ENCODE measurements around the gene FNIP2.

FNIP2 gene

DNA sequence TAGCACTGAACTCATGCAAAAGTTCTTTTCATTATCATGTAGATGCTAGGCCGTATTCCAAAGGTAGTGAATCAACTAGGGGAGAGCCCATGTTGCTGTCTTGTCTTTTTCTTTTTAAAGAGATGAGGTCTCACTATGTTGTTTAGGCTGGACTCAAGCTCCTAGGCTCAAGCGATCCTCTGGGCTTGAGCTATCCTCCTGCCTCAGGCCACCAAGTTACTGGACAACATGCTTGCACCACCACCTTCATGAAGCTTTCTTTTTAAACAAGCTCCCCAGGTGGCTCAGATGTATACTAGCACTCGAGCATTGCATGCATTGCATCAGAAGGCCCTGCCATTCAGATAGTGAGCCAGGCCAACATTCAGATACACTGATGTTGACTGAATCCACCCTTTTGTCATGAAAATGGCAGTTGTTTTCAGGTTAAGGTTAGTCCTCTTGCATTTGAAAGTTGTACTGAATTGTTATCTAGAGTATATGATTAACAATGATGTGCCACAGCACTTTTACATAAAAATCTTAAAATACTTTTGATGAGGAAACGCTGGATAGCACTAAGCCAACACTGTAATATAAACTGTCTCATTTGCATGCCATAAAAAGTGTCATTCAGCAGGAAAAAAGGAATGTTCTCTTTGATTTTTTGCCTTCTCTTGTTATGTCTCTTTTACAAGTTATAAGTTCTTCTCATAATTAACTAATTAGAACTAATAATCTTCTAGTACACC lies 76.7 kb downstream of the FNIP2 start:
- DNase-seq = no peak

DNA sequence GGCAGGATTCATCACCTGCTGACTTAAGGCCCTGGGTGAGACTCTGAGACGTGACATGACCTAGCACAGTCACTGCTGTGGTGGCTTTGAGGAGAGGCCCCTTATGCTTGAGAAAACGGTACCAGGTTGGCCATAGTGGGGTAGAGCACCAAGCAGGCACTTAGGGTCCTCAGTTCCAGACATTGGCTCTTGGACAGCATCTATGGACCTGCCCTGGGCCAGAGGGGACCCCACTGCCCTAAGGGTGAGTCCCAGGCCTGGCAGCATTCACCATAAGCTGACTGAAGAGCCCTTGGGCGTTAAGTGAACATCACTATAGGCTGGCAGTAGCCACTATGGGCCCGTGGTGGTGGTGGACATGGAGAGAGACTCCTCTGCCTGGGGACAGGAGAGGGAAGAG lies 78.7 kb downstream of the FNIP2 start:
- DNase-seq = no peak

DNA sequence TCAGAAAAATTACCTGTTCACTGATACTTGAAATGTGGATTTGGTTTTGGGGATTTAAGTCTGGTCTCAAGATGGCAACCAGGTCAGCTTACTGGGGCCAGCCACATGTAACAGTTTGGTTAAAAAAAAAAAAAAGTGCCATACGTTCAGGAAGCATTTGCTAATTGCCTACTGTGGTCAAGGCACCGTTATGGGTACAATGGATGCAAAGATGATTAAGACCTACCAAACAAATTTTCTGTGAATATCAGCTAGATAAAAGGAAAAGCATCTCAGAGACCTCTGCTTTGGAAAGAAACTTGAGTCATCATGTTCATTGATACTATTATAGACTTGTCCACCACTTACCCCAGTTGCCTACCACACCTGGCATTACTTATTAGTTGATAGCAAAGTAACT lies 80.9 kb downstream of the FNIP2 start:
- DNase-seq = no peak

DNA sequence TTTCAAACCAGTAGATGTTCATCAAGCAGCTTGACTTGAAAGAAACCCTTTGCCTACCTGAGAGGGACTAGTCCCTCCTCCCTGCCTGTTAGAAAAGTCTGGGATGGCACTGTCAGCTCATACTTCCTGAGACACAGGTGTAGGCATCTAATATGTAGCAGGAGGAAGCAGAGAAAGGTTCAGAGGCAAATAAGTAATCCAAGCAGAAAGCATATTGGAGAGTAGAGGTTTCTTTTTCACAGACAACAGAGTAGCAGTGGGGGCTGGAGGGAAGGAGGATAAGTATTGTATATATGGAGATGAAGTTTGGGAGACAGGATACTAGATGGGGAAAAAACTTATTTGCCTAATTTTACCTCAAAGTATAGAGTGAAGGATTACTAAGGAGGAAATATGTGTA lies 81.5 kb downstream of the FNIP2 start:
- DNase-seq = no peak

DNA sequence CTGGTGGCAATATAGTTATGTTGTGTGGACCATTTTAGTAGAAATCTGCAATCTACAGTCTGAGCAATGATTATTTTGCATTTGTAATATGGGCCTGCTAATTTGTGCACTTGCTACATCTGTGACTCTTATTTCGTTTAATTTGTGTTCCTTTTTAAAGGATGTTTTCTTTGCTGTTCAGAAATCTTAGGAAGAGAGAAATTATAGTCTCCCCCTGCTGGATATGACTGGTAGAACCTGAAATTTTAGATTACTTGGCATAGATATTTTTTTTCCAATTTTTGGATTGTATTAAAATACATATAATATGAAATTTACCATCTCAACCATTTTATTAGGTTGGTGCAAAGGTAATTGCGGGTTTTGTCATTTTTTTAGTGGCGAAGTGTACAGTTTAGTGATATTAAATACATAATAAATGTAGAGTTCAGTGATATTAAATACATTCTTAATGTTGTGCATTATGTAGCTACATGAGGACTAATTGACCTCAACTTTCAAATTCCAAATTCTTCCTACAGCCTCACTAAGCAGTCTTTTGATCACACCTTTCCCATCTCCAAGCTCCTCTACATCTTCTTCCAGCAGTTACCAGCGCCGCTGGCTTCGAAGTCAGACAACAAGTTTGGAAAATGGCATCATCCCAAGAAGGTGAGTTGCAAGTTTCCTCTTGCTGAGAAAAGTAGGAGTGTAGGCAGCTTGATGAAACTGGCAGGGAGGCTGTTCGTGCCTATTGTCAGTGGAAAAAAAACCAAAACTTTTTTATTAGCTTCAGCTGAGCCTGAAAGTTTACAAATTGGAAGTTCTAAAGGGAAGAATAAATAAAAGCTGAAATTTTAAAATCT lies 82.2 kb downstream of the FNIP2 start:
- DNase-seq = no peak

DNA sequence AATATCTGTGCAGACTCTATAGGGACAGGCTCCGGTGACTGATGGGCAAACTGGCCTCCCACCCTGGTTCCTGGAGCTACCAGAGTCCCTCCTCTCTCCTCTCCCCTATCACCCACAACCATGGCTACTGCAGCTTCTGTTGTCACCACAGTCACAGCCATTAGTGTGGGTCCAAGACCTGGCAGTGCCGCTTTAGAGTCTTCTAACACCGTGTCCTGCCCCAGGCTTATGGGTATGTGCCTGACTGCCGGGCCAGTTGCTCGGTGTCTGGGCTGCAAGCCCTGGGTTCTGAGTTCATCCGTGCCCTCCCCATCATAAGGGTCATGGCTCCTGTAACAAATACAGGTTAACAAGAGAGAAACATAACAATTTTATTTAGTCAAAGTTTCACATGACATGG lies 85.4 kb downstream of the FNIP2 start:
- DNase-seq = no peak

DNA sequence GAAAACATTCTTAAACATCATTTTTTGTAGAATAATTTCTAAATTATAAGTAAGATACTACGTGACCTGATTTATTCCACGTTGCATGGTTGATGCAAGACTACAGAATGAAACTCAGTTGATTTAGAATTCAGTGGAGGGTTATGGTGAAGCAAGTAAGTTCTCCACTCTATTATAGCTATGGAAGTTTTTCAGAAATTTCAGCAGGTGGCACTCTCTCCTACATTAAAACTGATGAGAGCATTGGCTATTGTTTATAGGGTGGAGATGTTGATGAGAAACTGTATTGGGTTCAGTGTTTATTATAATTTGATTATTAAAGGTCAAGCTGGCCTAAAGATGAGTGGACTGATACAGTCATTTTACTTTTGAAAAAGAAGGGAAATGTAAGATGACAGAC lies 88.0 kb downstream of the FNIP2 start:
- DNase-seq = no peak

DNA sequence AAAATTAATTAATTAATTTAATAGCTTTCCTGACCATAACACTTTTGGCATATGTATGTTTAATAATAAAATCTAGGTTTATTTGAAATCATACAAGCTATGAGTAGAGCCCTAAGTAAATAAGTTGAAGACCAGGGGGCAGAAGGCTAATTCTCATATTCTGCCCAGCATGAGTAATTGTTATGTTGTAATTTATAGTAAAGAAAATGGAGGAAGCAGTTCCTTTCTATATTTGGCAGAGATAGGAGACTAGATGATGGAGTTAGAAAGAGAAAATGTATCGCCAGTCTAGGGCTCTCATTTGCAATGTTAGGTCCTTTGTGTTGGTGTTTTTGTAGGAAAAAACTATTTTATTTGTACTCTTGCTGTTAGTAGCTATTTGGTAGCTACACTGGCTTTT lies 89.1 kb downstream of the FNIP2 start:
- DNase-seq = no peak

DNA sequence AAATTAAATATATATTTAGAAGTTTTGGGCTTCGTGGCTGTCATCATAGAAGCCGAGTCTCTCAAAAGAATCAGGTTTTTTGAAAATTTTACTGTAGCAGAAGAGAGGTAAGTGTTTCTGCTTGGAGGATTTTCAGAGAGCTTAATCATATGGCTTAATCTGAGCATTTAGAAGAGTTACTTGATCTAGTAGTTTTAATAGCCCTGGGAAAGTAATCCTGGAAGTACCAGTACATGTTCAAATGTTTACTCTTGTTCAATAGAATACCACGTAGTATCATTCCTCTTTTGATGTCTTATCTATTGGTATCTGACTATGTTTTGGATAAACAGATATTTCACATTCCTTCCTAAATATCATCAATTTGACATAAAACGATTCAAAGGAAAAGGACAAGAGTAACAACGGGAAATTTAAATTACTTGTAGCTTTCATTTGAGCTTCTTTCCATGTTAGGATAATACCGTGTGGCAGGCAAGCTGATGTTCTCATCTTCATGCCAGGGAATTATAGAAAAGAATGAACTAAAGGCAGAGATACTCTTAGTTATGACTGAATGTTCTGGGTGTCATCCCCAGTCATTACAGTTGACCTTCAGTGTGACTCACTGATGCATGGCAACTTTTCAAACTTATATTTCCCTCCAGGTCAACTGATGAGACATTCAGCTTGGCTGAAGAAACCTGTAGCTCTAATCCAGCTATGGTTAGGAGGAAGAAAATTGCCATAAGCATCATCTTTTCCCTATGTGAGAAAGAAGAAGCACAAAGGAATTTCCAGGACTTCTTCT lies 89.8 kb downstream of the FNIP2 start:
- no peak for DNase-seq

DNA sequence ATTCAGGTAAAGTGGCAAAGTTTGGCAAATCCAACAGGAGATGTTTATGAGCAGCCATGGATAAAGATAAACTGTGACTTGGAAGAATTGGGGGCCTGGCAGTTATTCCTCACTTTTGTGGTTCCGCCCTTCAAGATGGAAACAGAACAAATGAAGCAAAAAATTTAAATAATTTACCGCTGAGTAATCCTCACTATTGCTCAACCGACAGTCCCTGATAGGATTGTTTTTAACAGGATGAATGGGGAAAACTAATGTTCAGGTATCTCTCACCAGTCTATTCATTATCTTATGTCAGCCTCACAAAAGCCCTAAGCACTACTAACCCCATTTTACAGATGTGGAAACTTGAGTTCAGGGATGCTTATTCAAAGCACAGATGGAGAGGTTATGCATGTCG lies 90.8 kb downstream of the FNIP2 start:
- DNase-seq = no peak

DNA sequence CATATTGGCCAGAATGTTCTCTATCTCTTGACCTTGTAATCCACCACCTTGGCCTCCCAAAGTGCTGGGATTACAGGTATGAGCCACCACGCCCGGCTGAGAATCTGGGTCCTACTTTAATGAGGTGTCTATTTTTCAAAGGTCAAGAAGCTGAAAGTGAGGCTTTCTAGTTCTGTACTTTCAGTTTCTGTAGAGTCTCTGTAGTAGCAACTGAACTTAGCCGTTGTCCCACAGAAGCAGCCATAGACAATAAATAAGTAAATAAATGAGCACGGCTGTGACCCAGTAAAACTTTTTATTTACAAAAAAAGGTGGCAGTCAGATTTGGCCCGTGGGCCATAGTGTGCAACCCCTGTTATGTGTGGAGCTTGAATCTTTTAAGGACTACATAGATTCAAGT lies 92.0 kb downstream of the FNIP2 start:
- no peak for DNase-seq

DNA sequence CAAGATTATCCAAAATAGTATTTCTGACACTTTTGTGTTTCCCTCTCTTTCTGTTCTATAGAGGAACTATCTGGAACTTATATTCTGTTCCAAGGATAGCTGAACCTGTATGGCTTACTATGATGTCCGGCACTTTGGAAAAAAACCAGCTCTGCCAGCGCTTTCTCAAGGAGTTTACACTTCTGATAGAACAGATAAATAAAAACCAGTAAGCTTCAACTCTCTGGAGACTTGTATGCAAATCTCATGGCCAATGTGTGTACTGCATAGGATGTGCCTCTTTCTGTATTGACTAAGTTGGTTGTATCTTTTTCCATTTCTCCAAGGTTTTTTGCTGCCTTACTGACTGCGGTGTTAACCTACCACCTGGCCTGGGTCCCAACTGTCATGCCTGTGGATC lies 92.5 kb downstream of the FNIP2 start:
- no peak for DNase-seq

DNA sequence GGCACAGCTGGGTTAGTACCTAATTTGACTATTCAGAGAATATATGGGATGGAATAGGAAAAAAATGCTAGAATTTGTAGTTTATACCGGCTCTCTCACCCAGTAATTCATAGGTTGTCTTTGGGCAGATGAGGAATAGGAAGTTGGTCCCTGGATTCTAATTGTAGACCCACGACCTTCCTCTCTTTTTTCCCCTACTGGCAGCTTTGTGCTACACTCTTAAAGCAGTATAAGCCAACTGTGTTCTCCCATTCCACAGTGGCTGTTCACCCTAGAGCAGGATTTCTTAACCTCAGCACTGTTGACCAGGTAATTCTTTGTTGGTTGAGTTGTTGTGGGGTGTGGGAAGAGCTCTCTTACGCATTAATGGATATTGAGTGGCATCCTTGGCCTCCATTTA lies 92.9 kb downstream of the FNIP2 start:
- DNase-seq = no peak

DNA sequence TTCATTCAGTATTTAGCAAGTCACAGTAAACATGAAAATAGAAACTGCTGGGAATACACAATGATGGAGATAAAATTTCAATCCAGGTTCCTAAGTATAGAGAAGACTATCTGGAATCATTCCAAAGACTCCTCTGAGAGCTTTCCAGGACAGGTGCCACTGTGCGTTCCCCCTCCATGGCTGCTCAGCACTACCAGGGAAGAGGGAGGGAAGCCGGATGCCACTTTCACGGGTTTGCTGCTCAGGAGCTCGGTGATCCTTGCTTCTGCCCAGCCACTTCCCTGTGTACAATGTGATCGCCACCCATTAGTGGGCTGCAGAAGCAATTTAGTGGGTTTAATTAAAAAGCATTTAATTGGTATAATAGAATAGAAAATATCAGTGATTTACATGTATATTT lies 94.5 kb downstream of the FNIP2 start:
- no peak for DNase-seq

DNA sequence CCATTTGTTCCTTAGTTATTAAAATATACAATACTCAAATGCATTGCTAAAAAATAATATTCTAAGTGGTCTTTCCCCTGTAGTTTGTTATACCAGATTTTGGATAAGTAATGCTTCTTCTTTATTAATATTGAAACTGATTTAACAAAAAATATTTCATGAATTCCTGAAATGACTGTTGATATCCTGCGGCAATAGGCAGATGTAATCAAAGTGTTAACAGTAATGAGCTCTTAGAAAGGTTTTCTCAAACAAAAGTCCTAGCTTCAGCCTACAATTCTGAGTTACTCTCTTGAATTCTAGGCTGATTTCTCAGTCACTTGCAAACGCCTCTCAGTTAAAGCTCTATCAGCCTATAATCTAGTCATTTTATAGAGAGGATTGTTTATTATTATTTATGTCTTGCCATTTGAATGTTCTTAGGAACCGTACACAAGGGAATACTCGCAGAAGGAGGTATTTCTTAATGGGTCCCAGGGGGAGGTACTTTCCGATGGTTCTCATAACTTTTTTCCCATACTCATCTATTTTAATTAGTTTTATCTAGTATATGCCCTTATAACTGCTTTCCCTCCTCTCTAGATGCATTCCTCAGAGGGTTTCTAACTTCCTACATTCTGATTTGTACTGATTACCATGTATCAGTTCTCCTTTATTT lies 96.8 kb downstream of the FNIP2 start:
- DNase-seq = no peak

DNA sequence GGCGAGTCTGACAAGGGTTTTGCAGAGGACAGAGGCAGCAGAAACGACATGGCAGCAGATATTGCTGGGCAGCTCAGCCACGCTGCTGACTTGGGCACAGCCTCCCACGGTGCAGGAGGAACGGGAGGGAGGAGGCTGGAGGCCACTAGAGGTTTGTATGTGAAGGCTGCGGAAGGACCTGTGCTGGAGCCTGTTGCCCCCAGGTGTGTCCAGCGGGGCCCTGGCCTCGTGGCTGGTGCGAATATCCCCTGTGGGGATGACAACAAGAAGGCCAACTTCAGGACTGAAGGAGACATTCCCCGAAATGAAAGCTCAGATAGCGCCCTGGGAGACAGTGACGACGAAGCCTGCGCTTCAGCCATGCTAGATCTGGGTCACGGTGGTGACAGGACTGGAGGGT lies 100.2 kb downstream of the FNIP2 start:
- no peak for DNase-seq

DNA sequence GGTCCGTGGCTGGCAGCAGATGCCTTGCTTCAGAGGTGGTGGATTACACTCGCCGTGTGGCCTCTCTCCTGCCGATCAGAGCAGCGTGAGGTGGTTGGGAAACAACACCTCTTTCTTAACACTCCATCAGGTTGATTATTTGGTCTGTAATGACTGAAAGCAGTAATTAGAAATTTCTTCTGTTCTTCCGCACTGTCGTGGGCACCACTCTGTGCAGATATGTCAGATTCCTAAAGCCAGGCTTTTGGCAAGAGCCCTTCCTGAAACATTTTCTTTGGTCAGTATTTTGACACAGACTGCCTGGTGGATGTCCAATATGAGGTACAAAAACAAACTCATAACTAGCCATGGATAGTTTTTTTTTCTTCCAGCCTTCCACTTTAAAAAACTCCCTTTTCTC lies 100.9 kb downstream of the FNIP2 start:
- DNase-seq = no peak

DNA sequence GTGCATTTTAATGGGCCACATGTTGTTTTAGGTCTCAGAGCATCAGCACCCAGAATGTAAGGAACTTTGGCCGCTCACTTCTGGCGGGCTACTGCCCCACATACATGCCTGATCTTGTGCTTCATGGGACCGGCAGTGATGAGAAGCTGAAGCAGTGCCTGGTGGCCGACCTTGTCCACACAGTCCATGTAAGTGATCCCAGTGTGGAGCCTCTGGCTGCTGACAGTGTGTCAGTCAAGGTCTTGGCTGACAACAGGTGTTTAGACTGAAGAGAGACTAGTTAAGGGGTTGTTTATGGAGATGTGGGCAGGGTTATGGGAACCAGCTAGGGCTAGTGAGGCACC lies 101.4 kb downstream of the FNIP2 start:
- no peak for DNase-seq

DNA sequence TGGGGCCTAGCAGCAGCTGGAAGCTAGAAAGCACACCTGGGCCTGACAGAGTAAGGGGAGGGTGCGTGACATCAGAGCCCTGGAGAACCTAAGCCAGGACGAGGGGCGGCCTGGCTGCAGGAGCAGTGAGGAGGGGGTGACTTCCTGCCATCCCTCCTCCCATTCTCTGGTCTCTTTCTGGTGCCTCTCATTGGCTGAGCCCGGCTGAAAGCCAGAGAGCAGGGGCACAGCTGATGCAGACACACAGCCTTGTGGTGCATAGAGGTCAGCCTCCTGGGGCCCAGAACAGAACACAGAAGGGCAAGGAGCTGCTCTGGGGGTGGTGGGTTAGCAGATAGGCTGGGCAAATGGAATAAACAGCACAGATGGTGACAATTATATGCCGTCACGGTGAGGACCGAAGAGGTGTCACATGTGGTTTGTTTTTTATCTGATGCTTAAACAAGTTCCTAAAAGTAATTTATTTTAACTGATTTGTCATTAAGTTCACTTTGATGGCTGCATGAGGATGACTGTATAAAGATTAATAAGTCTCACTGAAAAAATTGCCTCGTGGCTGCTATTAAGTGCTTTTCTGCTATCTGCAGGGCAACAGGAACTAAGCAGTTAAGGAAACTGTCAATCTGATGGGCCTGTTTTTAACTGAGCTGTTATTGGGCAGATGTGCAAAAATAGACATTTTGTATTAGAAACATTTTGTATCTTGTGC lies 102.0 kb downstream of the FNIP2 start:
- no peak for DNase-seq

DNA sequence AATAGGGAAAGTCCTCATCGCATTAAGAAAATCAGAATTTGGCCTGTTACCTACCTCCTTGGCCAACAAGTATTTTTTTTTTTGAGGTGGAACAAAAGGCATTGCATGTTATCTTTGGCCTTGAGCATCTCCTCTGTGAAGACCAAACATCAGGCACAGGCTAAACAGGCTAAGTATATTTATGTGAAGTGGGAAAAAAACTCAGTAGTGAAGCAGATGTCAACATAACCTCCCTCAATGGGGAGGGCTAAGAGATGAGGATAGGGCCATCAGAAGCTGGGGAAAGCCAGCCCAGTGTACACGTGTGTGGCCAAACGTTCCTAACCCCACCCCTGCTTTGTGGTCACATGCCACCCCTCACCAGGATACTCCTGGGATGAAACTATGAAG lies 102.5 kb downstream of the FNIP2 start:
- no peak for DNase-seq

DNA sequence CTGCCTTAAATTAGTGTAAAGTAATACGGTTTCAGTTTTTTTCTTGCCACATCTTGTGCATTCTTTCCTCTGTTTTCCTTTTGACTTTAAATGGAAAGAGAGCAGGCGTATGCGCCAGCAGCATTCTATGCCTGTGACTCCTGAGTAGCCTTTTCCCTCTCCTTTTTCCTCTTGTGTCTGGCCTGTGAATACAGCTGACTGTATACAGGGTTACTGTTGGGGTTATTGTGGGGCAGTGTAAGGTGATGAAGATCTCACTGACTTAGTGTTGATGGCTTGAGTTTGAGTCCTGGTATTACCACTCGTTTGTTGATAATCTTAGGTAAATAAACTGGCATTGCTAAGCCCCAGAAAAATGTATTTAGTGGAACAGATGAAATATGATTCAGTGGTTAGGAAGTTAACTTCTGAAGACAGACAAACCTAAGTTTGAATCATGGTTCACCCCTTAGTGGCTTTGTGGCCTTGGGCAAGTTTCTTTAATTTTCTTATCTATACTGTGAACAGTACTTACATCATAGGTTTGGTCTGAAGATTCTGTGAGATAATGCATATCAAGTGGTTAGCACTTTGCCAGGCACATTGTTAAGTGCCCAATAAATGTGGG lies 105.1 kb downstream of the FNIP2 start:
- DNase-seq = no peak

DNA sequence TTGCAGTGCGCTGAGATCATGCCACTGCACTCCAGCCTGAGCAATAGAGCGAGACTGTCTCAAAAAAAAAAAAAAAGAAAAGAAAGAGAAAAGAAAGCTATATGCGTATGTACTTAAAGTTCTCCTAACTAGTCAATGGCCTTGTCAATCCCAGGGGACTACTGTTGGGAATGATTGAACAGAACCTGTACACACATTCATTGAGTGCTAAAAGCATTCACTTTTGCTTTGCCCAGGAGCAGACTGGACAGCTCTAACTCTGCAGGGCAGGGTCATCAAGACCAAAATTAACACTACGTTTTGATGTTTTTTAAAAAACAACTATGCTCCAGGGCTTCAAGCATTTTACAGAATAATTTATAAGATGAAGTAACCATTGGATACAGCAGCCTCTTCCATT lies 106.2 kb downstream of the FNIP2 start:
- DNase-seq = no peak

All from activated effector memory CD4-positive, alpha-beta T cell treated with Interleukin-2 at 50 U/mL for 16 hours (primary cell).